ENCODE measurements around the gene LRRC23. TPM values are rescaled to one million over a fixed set of nuclear protein-coding genes. Genes with fewer than 3 reads are reported as not detected.
A peak's percentile ranks its signal among the peaks of the same experiment; 100 is the strongest.

The LRRC23 gene
- total and polyA plus RNA-seq, 2 donors (not counting 1 experiment from before 2014, with no cell fraction given): 5.3 to 14.4 TPM

GRCh38 chr12:6937481-6938352, 33.1 kb downstream of the LRRC23 start:
- WGBS (ENCODE audit: insufficient coverage): under 1% methylated on average over 77 of the region's 80 CpGs
- DNase-seq (peak; percentile 98), ATAC-seq (ENCODE audit: low read depth) (peak; percentile 91)
- Histone ChIP-seq H3K9ac (ENCODE audit: low read length) (peak overlapping the region; percentile 75), H3K4me2 (replicated peaks; ENCODE audit: low read depth, low read length, poor library complexity, severe bottlenecking) (peak overlapping the region; percentile 97), H3K27me3 (replicated peaks in 1 of 4; ENCODE audit: control extremely low read depth in 1 of 4, control insufficient read depth in 3 of 4, insufficient read depth in 4 of 4, low read length in 3 of 4) (no peaks in the 10 kb centered on the region), H2AFZ (ENCODE audit: insufficient read depth, low read depth, low read length, poor library complexity, severe bottlenecking) (peak overlapping the region; percentile 79), H3K4me1 (ENCODE audit: control insufficient read depth in 2 of 2, insufficient read depth in 2 of 2, low read length in 2 of 2) (peaks cover 18 to 31% of the 10 kb centered on the region in 2 donors), H3K9me3 (ENCODE audit: control extremely low read depth in 1 of 3, control insufficient read depth in 2 of 3, insufficient read depth in 1 of 3, low read length in 2 of 3) (no peaks in the 10 kb centered on the region), H3K27ac (ENCODE audit: low read length in 2 of 2) (peak overlapping the region; percentile 88 to 91), H4K20me1 (ENCODE audit: control insufficient read depth, insufficient read depth, low read length, poor library complexity, severe bottlenecking) (no peaks in the 10 kb centered on the region), H3K79me2 (ENCODE audit: control insufficient read depth, insufficient read depth, low read length) (peaks cover 20% of the 10 kb centered on the region), H3K4me3 (ENCODE audit: control extremely low read depth in 1 of 5, extremely low read depth in 1 of 5, insufficient read depth in 1 of 5, low read depth in 2 of 5, low read length in 4 of 5) (peak overlapping the region; percentile 28 to 94 (median 80)), H3K36me3 (replicated peaks in 1 of 2; ENCODE audit: control extremely low read depth in 1 of 2, control insufficient read depth in 1 of 2, extremely low read depth in 1 of 2, insufficient read depth in 2 of 2, low read length in 1 of 2) (peaks cover 0 to 20% of the 10 kb centered on the region in 2 experiments)
- Mint-ChIP-seq H3K9me3 (ENCODE audit: insufficient read depth) (no peaks in the 10 kb centered on the region), H3K27me3 (no peaks in the 10 kb centered on the region), H3K4me3 (peak overlapping the region; percentile 87), H3K4me1 (peaks cover 37% of the 10 kb centered on the region), H3K27ac (peak overlapping the region; percentile 97)
- intact Hi-C loops (cut with micrococcal nuclease): loop anchor here (1.0 to 5.0 kb wide), 7 partner anchors 8 to 85 kb away; partner anchors contain the start of genes CDCA3, EMG1, LPCAT3 and PHB2
- TF ChIP-seq CTCF (IDR thresholded peaks at IDR 0.05): peak; percentile 92
- no peak for TF ChIP-seq EZH2 (IDR thresholded peaks at IDR 0.05; ENCODE audit: borderline replicate concordance, insufficient read depth, low read depth, low read length, poor library complexity, severe bottlenecking)
- ChIA-PET CTCF (interaction anchor here (0.6 to 16.6 kb wide), 18 partner anchors 9 to 274 kb away, joined by 3 to 944 read pairs (median 8); partner anchors contain the start of genes ENO2, LRRC23, MLF2 and PTPN6), POLR2A (interaction anchor here (0.6 to 18.5 kb wide), 12 partner anchors 10 to 185 kb away, joined by 3 to 662 read pairs (median 5); partner anchors contain the start of genes ATN1, LPCAT3, LRRC23 and MLF2)

Data from B cell (primary cell).